GM21423 (cell line): ENCODE measurements around the gene KCNIP3.
"Not testable (repeated sequence)": the region's sequence is repeated elsewhere in the genome, so short reads cannot be mapped to it uniquely, and the experiment has no call there.

Experiments used
- ATAC-seq: cut with Tn5 transposase; IDR thresholded peaks from one replicate; pipeline ENCODE4 v1.9.1; 2021; ENCODE audit warnings: mild to moderate bottlenecking, moderate library complexity; ENCODE audit not compliant: unreplicated experiment

The KCNIP3 gene

DNA sequence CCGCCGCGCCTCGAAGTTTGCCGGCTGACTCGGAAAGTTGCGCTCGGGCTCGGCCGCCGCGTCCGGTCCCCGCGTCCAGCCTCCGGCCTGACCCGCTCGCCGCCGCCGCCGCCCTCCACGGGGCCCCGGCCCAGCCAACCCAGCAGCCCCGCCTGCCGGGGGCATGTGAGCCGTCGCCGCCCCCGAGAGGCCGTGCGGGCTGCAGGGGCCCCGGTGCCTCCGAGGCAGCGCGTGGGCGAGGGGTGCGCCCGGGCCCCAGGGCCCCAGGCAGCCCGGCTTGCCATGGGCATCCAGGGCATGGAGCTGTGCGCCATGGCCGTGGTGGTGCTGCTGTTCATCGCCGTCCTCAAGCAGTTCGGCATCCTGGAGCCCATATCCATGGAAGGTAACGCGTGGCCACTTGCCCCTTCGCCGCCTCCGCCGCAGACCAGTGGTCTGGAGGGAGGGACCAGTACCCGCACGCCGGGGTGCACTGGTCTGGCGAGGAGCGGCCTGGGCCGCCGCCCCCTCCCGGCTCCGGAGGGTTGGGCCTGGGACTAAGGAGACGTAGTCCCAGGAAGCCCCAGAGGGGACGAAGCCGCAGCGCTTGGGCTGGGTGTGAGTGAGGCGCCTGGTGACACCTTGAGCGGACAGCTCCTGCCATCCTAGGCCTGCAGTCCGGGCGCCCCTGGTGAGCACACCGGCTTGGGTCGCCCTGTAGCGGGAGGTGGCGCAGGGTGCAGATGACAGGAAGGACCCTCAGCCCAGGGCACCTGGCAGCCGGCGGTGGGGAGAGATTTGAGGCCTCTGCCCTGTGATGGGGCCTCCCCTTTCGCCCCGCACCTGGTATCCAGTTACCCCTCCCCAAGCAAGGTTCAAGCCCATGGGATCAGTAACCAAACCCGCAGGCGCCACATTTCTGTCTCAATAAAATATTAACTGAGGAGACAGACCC is 49.9 kb downstream of the KCNIP3 start:
- no peak for ATAC-seq

GRCh38 chr2:95347681-95348608 is 50.8 kb downstream of the KCNIP3 start:
- no peak for ATAC-seq

- ATAC-seq: no peak
Measured at GRCh38 chr2:95348609-95349567, 51.7 kb downstream of the KCNIP3 start.

GRCh38 chr2:95349568-95350322 is 52.6 kb downstream of the KCNIP3 start:
- ATAC-seq: no peak

DNA sequence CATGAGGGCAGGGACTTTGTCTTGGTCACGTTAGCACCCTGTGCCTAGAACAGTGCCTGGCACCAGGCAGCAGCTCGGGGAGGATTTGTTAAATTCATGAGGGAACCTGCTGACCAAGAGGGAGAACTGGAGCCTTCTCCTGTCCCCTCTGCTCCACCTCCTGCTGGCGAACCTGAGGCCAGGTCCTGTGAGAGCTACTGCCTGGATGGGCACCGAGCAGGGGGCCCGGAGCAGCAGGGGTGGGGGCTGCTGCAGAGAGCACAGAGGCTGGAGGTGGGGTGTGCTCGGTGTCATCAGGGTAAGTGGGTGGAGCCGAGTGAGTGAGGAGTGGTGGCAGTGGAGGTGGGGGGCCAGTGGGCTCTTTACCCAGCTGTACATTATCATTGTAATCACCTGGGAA is 53.2 kb downstream of the KCNIP3 start:
- no peak for ATAC-seq

DNA sequence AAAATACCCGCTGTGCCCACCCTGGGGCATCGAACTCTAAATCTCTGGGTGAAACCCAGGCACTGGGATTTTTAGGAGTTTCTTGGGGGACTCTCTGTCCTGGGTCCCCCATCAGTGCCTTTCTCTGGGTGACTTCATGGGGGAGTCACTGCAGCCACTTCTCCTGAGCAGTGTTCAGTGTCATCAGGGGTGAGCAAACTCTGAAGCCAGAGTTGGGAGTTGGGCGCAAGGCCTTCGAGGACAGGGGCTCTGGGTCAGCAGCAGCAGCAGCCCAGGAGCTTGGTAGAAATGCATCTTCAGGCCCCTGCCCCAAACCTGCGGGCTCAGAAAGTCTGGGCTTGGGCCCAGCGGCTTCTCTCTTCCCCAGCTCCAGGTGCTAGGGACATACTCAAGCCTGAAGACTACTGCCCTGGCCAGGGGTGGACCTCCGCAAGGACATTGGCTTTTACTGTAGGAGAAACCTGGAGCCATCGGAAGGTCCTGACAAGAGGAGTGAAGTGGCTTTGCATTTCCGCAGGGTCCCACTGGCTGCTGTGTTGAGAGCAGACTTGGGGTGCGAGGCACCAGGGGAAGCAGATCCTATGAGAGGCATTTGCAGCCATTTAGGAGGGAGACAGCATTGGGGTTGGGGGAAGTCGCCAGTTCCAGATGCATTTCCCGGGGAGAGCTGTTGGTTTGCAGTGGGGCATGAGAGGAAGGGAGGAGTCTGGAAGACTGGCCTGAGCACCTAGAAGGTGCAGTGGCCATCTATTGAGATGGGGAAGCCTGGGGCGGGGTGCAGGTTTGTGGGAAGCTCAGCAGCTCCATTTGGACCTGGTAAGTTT is 53.8 kb downstream of the KCNIP3 start:
- ATAC-seq: no peak

- ATAC-seq: no peak
Measured at GRCh38 chr2:95351598-95351915, 54.4 kb downstream of the KCNIP3 start.

- ATAC-seq: no peak
Measured at GRCh38 chr2:95352310-95353054, 55.3 kb downstream of the KCNIP3 start.

GRCh38 chr2:95353055-95353575 is 56.0 kb downstream of the KCNIP3 start:
- ATAC-seq: no peak

- ATAC-seq: no peak
Measured at GRCh38 chr2:95353613-95354468, 56.7 kb downstream of the KCNIP3 start.

DNA sequence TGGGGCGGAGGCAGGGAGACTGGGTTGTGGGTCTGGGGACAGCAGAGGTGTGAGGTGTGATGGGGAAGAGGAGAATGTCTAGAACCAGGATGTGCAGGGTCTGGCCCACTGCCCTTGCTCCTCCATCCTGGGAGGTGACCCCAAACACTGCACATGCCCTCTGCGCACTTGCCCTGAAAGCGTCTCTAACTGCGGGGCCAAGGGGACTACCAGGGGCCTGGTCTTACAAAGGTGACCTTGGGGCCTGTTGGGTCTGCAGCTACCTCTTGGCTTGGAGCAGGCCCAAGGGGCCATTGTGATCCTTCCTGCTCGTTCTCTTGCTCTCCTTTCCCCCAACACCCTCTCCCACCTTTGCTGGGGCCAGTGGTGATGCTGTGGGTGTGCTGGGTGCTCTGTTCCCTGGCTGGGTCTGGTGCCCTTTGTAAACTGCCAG is 57.3 kb downstream of the KCNIP3 start:
- no peak for ATAC-seq

GRCh38 chr2:95354925-95355324 is 57.8 kb downstream of the KCNIP3 start:
- ATAC-seq: no peak

GRCh38 chr2:95355486-95355885 is 58.3 kb downstream of the KCNIP3 start:
- ATAC-seq: not testable (repeated sequence)

- ATAC-seq: no peak
Measured at GRCh38 chr2:95356821-95357700, 59.9 kb downstream of the KCNIP3 start.

- ATAC-seq: no peak
Measured at GRCh38 chr2:95357717-95358280, 60.7 kb downstream of the KCNIP3 start.

GRCh38 chr2:95359031-95359430 is 61.9 kb downstream of the KCNIP3 start:
- ATAC-seq: no peak
